Activated T-helper 1 cell treated with anti-CD3 and anti-CD28 coated beads, Interleukin-2, amount 50 U/mL, for 16 hours (primary cell): ENCODE data around the gene TNFAIP3.
A peak's percentile ranks its signal among the peaks of the same experiment; 100 is the strongest.
"Not testable (repeated sequence)": the region's sequence is repeated elsewhere in the genome, so short reads cannot be mapped to it uniquely, and the experiment has no call there.

Experiments used
- DNase-seq, 2 donors: peaks; one replicate each; pipeline ENCODE4 v3.0.0-alpha.2; 2020; ENCODE audit warnings: low read depth in 1 of 2, low spot score in 1 of 2

Gene TNFAIP3

GRCh38 chr6:137866914-137867684 lies at the start of gene TNFAIP3:
TNFAIP3 (plus strand) TSS chr6:137867259; CDS start chr6:137871228, 3,969 bp downstream.
- peak; percentile 82 to 96 for DNase-seq

GRCh38 chr6:137818440-137818839 lies 48.6 kb upstream of the TNFAIP3 start:
- DNase-seq: no peak

- no peak for DNase-seq
These were observed 47.3 kb upstream of the TNFAIP3 start for GRCh38 chr6:137819740-137820139.

GRCh38 chr6:137820425-137820824 lies 46.6 kb upstream of the TNFAIP3 start:
- no peak for DNase-seq

GRCh38 chr6:137820952-137821351 lies 46.1 kb upstream of the TNFAIP3 start:
- DNase-seq: no peak

- no peak for DNase-seq
These were observed 45.6 kb upstream of the TNFAIP3 start for GRCh38 chr6:137821491-137821890.

- DNase-seq: peak; percentile 48 to 60
These were observed 43.1 kb upstream of the TNFAIP3 start for GRCh38 chr6:137823826-137824555.

- DNase-seq: no peak
These were observed 42.5 kb upstream of the TNFAIP3 start for GRCh38 chr6:137824556-137824879.

GRCh38 chr6:137824896-137825295 lies 42.2 kb upstream of the TNFAIP3 start:
- no peak for DNase-seq

GRCh38 chr6:137827411-137827940 lies 39.6 kb upstream of the TNFAIP3 start:
- DNase-seq: no peak

GRCh38 chr6:137827977-137828810 lies 38.9 kb upstream of the TNFAIP3 start:
- no peak for DNase-seq

- DNase-seq: no peak
These were observed 37.4 kb upstream of the TNFAIP3 start for GRCh38 chr6:137829641-137830083.

GRCh38 chr6:137830511-137830911 lies 36.5 kb upstream of the TNFAIP3 start:
- DNase-seq: no peak

GRCh38 chr6:137832110-137832509 lies 34.9 kb upstream of the TNFAIP3 start:
- no peak for DNase-seq

- DNase-seq: no peak
These were observed 32.6 kb upstream of the TNFAIP3 start for GRCh38 chr6:137834508-137834907.

GRCh38 chr6:137836788-137837187 lies 30.3 kb upstream of the TNFAIP3 start:
- DNase-seq: no peak

GRCh38 chr6:137838090-137838489 lies 29.0 kb upstream of the TNFAIP3 start:
- not testable (repeated sequence) for DNase-seq

- not testable (repeated sequence) for DNase-seq
These were observed 28.5 kb upstream of the TNFAIP3 start for GRCh38 chr6:137838597-137838996.

- no peak for DNase-seq
These were observed 28.0 kb upstream of the TNFAIP3 start for GRCh38 chr6:137839076-137839475.

GRCh38 chr6:137840252-137840651 lies 26.8 kb upstream of the TNFAIP3 start:
- DNase-seq: no peak

- DNase-seq: no peak
These were observed 23.8 kb upstream of the TNFAIP3 start for GRCh38 chr6:137843211-137843610.
